ENCODE measurements around the gene PIGW. TPM values are rescaled to one million over a fixed set of nuclear protein-coding genes. Genes with fewer than 3 reads are reported as not detected.

The PIGW gene
- polyA plus RNA-seq: 9.8 TPM
- long read RNA-seq, donor 1, partial matches to known transcripts: 0 of 2 reads
- long read RNA-seq, donor 1, other reads (novel, unspliced or antisense): 0 of 2 reads
- long read RNA-seq, donor 2, partial matches to known transcripts: 0 of 4 reads
- long read RNA-seq, donor 2, other reads (novel, unspliced or antisense): 0 of 4 reads
- long read RNA-seq, donor 3: 0 reads
- long read RNA-seq, donor 4: 0 reads
- long read RNA-seq, donor 5, partial matches to known transcripts: 0 of 1 reads
- long read RNA-seq, donor 5, other reads (novel, unspliced or antisense): 0 of 1 reads
- long read RNA-seq, donor 6, partial matches to known transcripts: 0 of 1 reads
- long read RNA-seq, donor 6, other reads (novel, unspliced or antisense): 0 of 1 reads
- long read RNA-seq, donor 7, partial matches to known transcripts: 0 of 1 reads
- long read RNA-seq, donor 7, other reads (novel, unspliced or antisense): 0 of 1 reads
- long read RNA-seq, donor 8, partial matches to known transcripts: 6 of 8 reads
- long read RNA-seq, donor 8, other reads (novel, unspliced or antisense): 0 of 8 reads
- long read RNA-seq, donor 9, partial matches to known transcripts: 0 of 3 reads
- long read RNA-seq, donor 9, other reads (novel, unspliced or antisense): 0 of 3 reads
- long read RNA-seq, donor 10, partial matches to known transcripts: 0 of 1 reads
- long read RNA-seq, donor 10, other reads (novel, unspliced or antisense): 0 of 1 reads
- long read RNA-seq, donor 11, partial matches to known transcripts: 0 of 1 reads
- long read RNA-seq, donor 11, other reads (novel, unspliced or antisense): 0 of 1 reads

- Histone ChIP-seq H3K36me3 (ENCODE audit: control insufficient read depth, insufficient read depth, low read length) (peaks cover 39% of the 10 kb centered on the region), H3K4me3 (ENCODE audit: low read length) (peak within 1 kb of the TSS; percentile 97), H3K4me1 (ENCODE audit: control insufficient read depth, insufficient read depth, low read length) (peaks cover 8% of the 10 kb centered on the region), H3K9me3 (ENCODE audit: control insufficient read depth, low read depth, low read length) (no peaks in the 10 kb centered on the region), H3K27me3 (ENCODE audit: control insufficient read depth, insufficient read depth, low read length) (no peaks in the 10 kb centered on the region), H3K27ac (ENCODE audit: low read length) (peak within 1 kb of the TSS; percentile 99)
- no CpG with 5 or more reads among the region's 83 CpGs for WGBS (ENCODE audit: insufficient coverage, low lambda C conversion rate)
- peak; percentile 92 to 96 for DNase-seq
These were observed at the start of gene PIGW, which contains the start of gene MYO19 for GRCh38 chr17:36534840-36535668. Gene PIGW (plus strand): TSS chr17:36534987. CDS start chr17:36537102, 2,115 bp downstream. Gene MYO19 (minus strand): TSS chr17:36534868. CDS start chr17:36532538, 2,330 bp downstream.

GRCh38 chr17:36485027-36485426 is 49.8 kb upstream of the PIGW start:
- Histone ChIP-seq H3K36me3 (ENCODE audit: control insufficient read depth, insufficient read depth, low read length) (no peaks in the 10 kb centered on the region), H3K9me3 (ENCODE audit: control insufficient read depth, low read depth, low read length) (peaks cover 4% of the 10 kb centered on the region), H3K4me3 (ENCODE audit: low read length) (no peak overlapping the region), H3K27ac (ENCODE audit: low read length) (no peak overlapping the region), H3K4me1 (ENCODE audit: control insufficient read depth, insufficient read depth, low read length) (peaks cover 10% of the 10 kb centered on the region), H3K27me3 (ENCODE audit: control insufficient read depth, insufficient read depth, low read length) (peaks cover 15% of the 10 kb centered on the region)
- no CpG with 5 or more reads among the region's 8 CpGs for WGBS (ENCODE audit: insufficient coverage, low lambda C conversion rate)
- no peak for DNase-seq

GRCh38 chr17:36485805-36486203 is 49.0 kb upstream of the PIGW start:
- 43% methylated on average over 5 of the region's 10 CpGs for WGBS (ENCODE audit: insufficient coverage, low lambda C conversion rate)
- H3K27ac ChIP-seq (ENCODE audit: low read length): peak overlapping the region; percentile 4

GRCh38 chr17:36486204-36487194 is 48.3 kb upstream of the PIGW start, which contains the start of gene ZNHIT3:
Gene ZNHIT3 (plus strand): TSS chr17:36486681. CDS start chr17:36486700, 19 bp downstream.
- peaks cover 4% of the 10 kb centered on the region for H3K9me3 ChIP-seq (ENCODE audit: control insufficient read depth, low read depth, low read length)
- H3K4me1 ChIP-seq (ENCODE audit: control insufficient read depth, insufficient read depth, low read length): peaks cover 10% of the 10 kb centered on the region
- peak within 1 kb of the TSS; percentile 88 for H3K4me3 ChIP-seq (ENCODE audit: low read length)
- DNase-seq: peak; percentile 92 to 95
- WGBS (ENCODE audit: insufficient coverage, low lambda C conversion rate): no CpG with 5 or more reads among the region's 73 CpGs
- peaks cover 4% of the 10 kb centered on the region for H3K36me3 ChIP-seq (ENCODE audit: control insufficient read depth, insufficient read depth, low read length)
- peak within 1 kb of the TSS; percentile 37 for H3K27ac ChIP-seq (ENCODE audit: low read length)
- peaks cover 15% of the 10 kb centered on the region for H3K27me3 ChIP-seq (ENCODE audit: control insufficient read depth, insufficient read depth, low read length)

More at GRCh38 chr17:36485805-36486203, 49.0 kb upstream of the PIGW start:
- peaks cover 10% of the 10 kb centered on the region for H3K4me1 ChIP-seq (ENCODE audit: control insufficient read depth, insufficient read depth, low read length)
- peaks cover 4% of the 10 kb centered on the region for H3K9me3 ChIP-seq (ENCODE audit: control insufficient read depth, low read depth, low read length)
- peak overlapping the region; percentile 88 for H3K4me3 ChIP-seq (ENCODE audit: low read length)
- H3K36me3 ChIP-seq (ENCODE audit: control insufficient read depth, insufficient read depth, low read length): no peaks in the 10 kb centered on the region
- DNase-seq: no peak
- peaks cover 15% of the 10 kb centered on the region for H3K27me3 ChIP-seq (ENCODE audit: control insufficient read depth, insufficient read depth, low read length)

GRCh38 chr17:36493956-36494355 is 40.8 kb upstream of the PIGW start:
- H3K4me3 ChIP-seq (ENCODE audit: low read length): no peak overlapping the region
- H3K27me3 ChIP-seq (ENCODE audit: control insufficient read depth, insufficient read depth, low read length): no peaks in the 10 kb centered on the region
- DNase-seq: no peak
- peaks cover 67% of the 10 kb centered on the region for H3K36me3 ChIP-seq (ENCODE audit: control insufficient read depth, insufficient read depth, low read length)
- H3K27ac ChIP-seq (ENCODE audit: low read length): no peak overlapping the region
- no CpG with 5 or more reads among the region's 1 CpG for WGBS (ENCODE audit: insufficient coverage, low lambda C conversion rate)
- no peaks in the 10 kb centered on the region for H3K4me1 ChIP-seq (ENCODE audit: control insufficient read depth, insufficient read depth, low read length)
- no peaks in the 10 kb centered on the region for H3K9me3 ChIP-seq (ENCODE audit: control insufficient read depth, low read depth, low read length)

- peaks cover 69% of the 10 kb centered on the region for H3K36me3 ChIP-seq (ENCODE audit: control insufficient read depth, insufficient read depth, low read length)
- no peaks in the 10 kb centered on the region for H3K4me1 ChIP-seq (ENCODE audit: control insufficient read depth, insufficient read depth, low read length)
- WGBS (ENCODE audit: insufficient coverage, low lambda C conversion rate): no CpG with 5 or more reads among the region's 5 CpGs
- no peak for DNase-seq
- H3K27me3 ChIP-seq (ENCODE audit: control insufficient read depth, insufficient read depth, low read length): no peaks in the 10 kb centered on the region
- no peaks in the 10 kb centered on the region for H3K9me3 ChIP-seq (ENCODE audit: control insufficient read depth, low read depth, low read length)
- no peak overlapping the region for H3K4me3 ChIP-seq (ENCODE audit: low read length)
- no peak overlapping the region for H3K27ac ChIP-seq (ENCODE audit: low read length)
These were observed 40.1 kb upstream of the PIGW start for GRCh38 chr17:36494674-36495073.

GRCh38 chr17:36495076-36495578 is 39.7 kb upstream of the PIGW start:
- Histone ChIP-seq H3K9me3 (ENCODE audit: control insufficient read depth, low read depth, low read length) (no peaks in the 10 kb centered on the region), H3K27ac (ENCODE audit: low read length) (no peak overlapping the region), H3K4me3 (ENCODE audit: low read length) (no peak overlapping the region), H3K27me3 (ENCODE audit: control insufficient read depth, insufficient read depth, low read length) (no peaks in the 10 kb centered on the region), H3K36me3 (ENCODE audit: control insufficient read depth, insufficient read depth, low read length) (peaks cover 69% of the 10 kb centered on the region), H3K4me1 (ENCODE audit: control insufficient read depth, insufficient read depth, low read length) (no peaks in the 10 kb centered on the region)
- no CpG with 5 or more reads among the region's 3 CpGs for WGBS (ENCODE audit: insufficient coverage, low lambda C conversion rate)
- DNase-seq: no peak

- Histone ChIP-seq H3K9me3 (ENCODE audit: control insufficient read depth, low read depth, low read length) (no peaks in the 10 kb centered on the region), H3K4me3 (ENCODE audit: low read length) (no peak overlapping the region), H3K36me3 (ENCODE audit: control insufficient read depth, insufficient read depth, low read length) (peaks cover 77% of the 10 kb centered on the region), H3K4me1 (ENCODE audit: control insufficient read depth, insufficient read depth, low read length) (no peaks in the 10 kb centered on the region), H3K27me3 (ENCODE audit: control insufficient read depth, insufficient read depth, low read length) (no peaks in the 10 kb centered on the region), H3K27ac (ENCODE audit: low read length) (no peak overlapping the region)
- DNase-seq: no peak
- no CpG with 5 or more reads among the region's 9 CpGs for WGBS (ENCODE audit: insufficient coverage, low lambda C conversion rate)
These were observed 38.6 kb upstream of the PIGW start for GRCh38 chr17:36496018-36496789.
